T-helper 1 cell treated with Interleukin-12 subunit alpha and Interleukin-12 subunit beta and Interleukin-4 antibody, amounts not matched to agents 30 ng/mL and 1 ng/mL, for 36 hours (primary cell): ENCODE results near the gene SLC9A9. TPM values are rescaled to one million over a fixed set of nuclear protein-coding genes. Genes with fewer than 3 reads are reported as not detected.
"Not testable (repeated sequence)": the region's sequence is repeated elsewhere in the genome, so short reads cannot be mapped to it uniquely, and the experiment has no call there.

ENCODE experiments used
- intact Hi-C: fragments of 100-400 bp; cut with micrococcal nuclease; formaldehyde crosslinking; loops from one replicate; pipeline ENCODE4 v1.15.1; 2024
- total RNA-seq: library from RNA; stranded (reverse); gene quantifications from 2 replicates; pipeline ENCODE4 v1.2.3, GENCODE V29; 2022

Gene SLC9A9
- total RNA-seq, 1 donor from 2014 or later, result 19.3 TPM

DNA sequence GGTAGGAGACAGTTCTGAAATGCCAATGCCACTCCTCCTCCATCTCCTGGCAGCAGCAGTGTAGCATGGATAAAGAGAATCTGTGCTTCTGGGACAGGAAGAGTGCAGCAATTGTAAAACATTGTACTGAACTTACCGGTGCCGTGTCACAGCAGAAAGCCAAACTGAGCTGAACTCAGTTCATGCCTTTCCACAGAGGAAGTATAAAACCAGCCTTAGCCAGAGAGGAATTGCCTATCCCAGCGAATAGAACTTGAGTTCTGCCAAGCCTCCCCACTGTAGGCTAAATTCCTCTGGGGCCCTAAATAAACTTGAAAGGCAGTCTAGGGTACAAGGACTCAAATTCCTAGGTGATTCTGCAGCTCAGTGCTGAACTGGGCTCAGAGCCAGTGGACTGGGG is 148.8 kb downstream of the SLC9A9 start:
- intact Hi-C loops, result no loop called here

- intact Hi-C loops, result no loop called here
Measured at GRCh38 chr3:143698682-143699303, 149.5 kb downstream of the SLC9A9 start.

DNA sequence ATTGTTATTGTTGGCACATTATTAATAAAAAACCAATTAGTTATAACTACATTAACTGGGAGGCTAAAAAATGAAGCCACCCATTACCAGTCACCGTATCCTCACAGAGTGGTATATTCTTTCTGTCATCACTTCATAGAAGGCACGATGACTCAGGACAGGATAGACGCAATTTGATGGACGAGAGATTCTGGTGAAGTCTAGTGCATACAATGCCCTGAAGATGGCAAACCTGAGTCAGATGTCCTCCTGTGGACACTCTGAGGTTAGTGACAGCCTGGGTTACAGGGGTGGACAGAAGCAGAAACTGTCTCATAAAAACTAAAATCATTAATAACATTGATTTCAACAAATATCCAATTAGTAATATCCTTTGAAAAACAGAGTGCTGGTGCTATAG is 150.3 kb downstream of the SLC9A9 start:
- intact Hi-C loops, result no loop called here

GRCh38 chr3:143695333-143695732 is 152.9 kb downstream of the SLC9A9 start:
- intact Hi-C loops, result not testable (repeated sequence)

DNA sequence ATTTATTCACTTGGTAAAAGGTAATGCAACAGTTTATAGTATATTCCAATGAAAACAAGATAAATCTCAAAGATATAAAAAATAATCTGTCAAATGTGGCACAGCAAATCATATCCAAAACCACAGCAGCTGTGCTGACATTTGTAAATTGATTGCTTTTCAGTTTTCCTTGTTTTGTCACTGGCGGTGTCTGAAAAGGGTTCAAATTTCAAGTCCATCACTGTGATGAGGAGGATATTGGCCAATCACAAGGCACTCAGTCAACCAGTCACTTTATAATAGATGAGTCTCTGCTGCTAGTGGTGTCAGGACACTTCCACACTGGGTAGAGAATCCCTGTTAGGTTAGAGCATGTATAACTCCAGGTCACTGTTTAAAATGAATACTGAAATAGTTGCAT is 154.8 kb downstream of the SLC9A9 start:
- intact Hi-C loops, result no loop called here

DNA sequence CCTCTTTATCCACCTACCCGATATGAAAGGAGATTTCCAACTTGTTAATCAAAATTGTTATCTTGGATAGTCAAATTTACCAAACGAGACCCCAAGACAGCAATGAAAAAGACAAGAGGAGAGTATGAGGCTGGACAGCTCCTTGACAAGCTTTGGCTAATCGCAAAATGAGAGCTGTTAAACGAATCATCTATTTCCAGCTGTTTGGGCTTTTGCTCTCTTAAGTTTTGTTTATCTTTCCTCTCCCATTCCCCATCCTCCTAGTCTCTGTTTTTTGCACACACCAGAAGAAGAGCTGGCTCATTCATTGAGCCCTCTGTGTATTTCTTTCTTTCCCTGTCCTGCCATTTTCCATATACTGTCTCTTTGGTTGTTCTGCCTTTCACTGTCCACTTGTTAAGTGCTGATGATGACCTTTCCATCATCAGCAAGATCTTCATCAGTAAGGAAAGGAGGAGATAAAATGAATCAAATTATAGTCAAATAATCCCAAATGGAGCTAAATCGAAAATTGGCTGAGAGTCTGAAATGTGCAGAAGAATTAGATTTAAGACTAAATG is 161.6 kb downstream of the SLC9A9 start:
- intact Hi-C loops, result no loop called here

DNA sequence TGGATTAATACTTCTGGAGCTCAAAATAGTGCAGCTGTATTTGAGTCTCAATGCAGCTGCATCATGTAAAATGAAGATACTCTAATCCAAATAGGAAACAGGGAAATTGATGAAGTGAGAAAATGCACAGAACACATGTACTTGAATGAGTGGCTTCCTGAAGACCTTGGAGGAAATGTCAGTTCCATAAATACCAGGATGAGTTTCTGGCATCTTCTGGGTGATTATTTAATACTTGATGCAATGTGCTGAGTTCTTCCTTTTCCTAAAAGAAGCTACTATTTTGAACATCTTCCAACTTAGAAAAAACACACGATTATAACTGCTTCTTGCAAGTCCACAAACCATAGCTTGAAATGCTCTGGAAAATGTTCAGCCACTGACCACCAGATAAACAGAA is 162.8 kb downstream of the SLC9A9 start:
- intact Hi-C loops, result no loop called here

- intact Hi-C loops, result loop anchor here (10.0 kb wide), 1 partner anchor 167 kb away; the partner anchor contains the start of gene SLC9A9
Measured at GRCh38 chr3:143677430-143677829, 170.8 kb downstream of the SLC9A9 start.

GRCh38 chr3:143676747-143677146 is 171.5 kb downstream of the SLC9A9 start:
- intact Hi-C loops, result loop anchor here (10.0 kb wide), 1 partner anchor 168 kb away; the partner anchor contains the start of gene SLC9A9

GRCh38 chr3:143676021-143676420 is 172.2 kb downstream of the SLC9A9 start:
- intact Hi-C loops, result loop anchor here (10.0 kb wide), 1 partner anchor 169 kb away; the partner anchor contains the start of gene SLC9A9

DNA sequence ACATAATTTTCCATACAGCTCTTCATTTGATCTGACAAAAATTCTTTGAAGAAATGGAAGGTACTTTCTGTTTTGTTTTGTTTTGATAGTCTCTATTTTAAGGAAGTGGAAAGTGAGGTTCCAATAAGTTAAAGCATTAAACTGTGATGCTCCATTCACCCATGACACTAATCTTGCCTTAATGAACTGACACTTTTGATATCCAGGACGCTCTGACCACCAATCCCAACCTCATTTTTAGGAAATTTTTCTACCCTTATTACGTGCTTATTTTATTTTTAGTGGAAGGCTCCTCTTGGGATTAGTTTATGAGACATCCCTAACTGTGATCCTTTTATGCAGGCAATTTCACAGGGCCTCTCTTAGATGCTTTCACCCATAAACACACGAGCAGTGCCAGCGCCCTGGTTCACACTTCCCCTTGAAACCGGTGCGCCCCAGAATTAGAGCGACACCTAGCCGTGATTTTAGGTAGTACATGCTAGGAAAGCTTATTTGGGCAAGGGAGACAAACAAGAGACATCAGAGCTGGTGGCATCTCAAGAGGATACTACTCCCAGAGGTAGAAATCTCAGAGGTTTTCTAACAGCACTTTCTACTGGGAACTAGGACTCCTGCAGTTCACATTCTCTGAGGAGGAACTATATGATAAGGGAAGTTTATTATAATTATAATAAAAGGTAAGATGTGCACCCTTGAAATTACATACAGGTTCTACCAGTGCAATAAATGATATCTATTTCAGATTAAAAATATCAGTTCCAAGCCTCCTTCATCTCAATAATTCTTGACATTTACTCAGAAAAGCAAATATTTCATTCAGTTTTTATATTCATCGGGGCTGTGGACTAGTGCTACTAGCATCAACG is 173.9 kb downstream of the SLC9A9 start:
- intact Hi-C loops, result loop anchor here (1.0 to 10.0 kb wide), 7 partner anchors 170 to 846 kb away; partner anchors contain the start of gene SLC9A9

DNA sequence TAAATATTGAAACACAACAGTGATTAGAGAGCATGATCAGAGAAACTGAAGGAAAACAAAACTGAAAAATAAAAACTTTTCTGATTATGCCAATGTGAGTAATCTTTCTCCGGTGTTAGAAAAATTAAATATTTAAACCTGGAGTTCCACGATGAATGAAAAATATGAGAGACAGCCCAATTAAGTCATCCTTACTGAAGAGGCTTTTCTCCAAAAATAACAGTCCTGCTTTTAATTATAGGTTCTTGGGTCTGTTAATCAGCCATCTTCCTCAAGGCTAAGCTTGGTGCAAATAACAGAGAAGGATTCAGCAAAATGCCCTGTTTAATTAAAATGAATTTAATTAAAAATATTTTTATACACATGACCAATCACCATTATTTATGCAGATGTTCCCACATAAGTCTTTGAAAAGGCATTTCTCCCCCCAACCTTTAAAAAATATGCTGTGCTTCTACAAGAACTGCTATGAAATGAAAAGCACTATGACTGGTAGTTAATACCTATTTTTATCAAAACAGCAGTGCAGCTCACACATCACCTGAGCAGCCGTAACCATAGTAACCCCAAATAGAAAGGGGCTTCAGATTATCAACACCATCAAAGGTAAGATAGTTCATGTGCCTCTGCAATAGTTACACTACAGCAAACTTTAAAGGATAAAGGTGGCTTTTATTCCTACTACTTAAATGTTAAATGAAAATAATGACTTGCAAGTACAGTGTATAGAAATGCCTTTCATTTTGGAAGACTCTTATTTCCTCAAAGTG is 175.7 kb downstream of the SLC9A9 start:
- intact Hi-C loops, result loop anchor here (10.0 kb wide), 1 partner anchor 172 kb away; the partner anchor contains the start of gene SLC9A9

DNA sequence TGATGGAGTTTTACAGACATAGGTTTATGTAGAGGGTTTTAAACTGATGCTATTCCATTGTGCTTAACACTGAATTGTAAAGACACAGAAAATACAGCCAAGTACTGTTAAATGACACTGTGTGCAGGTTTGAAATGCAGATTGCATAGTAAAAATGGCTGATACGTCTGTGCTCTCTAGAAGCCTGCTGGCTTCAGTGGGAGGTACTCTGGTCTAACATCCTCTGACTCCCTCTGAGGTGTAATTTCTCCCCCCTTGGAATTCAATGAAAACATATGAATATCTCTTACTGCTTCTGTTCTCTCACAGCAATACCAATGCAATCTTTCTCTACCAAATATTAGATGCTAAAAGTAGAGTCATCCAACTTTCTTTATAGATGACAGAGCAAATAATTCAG is 176.6 kb downstream of the SLC9A9 start:
- intact Hi-C loops, result loop anchor here (10.0 kb wide), 1 partner anchor 173 kb away; the partner anchor contains the start of gene SLC9A9

DNA sequence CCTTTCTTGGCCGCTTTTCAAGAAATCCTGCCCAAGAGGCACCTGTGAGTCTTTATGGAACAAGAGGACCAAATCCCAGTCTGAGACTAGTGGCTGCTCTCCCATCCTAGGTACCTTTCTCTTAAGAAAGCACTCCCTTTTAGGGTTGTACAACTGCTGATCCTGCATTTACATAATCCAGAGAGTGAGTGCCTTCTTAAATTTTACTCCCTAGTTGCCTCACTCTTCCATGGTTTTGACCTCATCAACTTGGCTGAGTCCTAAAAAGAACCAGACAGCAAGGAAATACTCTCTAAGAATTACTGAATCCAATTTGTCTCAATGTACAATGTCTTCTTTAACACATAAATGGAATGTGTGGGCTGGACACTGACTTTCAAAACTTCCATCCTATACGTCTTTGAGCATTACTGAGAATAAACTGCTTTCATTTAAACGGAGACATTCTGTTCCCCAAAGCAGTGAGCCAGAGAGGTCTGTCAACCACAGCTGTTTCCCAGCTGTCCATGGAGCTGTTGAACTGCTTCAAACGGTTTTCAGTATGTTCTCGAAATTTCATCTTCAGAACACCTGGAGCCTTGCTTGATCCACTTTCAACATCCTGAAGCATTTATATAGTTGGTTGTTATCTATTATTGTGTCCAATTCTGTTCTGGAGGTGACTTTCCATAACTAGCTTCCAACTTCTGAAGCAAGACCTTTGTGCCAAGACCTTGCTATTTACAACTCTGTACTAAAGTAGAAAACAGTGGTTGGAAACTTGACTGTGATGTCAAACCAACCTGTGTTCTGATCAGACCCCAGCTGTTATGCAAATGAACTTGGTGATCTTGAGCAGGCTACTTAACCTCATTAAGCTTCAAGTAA is 179.1 kb downstream of the SLC9A9 start:
- intact Hi-C loops, result no loop called here

DNA sequence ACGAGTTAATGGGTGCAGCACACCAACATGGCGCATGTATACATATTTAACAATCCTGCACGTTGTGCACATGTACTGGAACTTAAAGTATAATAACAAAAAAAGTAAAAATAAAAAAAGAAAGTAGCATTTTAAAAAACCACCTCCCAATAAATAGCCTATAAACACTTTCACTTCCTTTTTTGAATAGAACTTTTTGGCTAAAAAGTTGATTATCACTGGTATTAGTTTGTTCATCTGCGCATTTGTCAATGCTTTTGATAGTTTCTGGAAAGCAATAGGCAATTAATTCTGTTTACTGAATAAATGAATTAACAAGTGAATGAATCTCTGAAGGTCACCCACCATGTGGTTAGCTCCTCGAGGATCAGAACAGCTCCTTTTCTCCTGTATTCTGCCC is 179.9 kb downstream of the SLC9A9 start:
- intact Hi-C loops, result no loop called here

DNA sequence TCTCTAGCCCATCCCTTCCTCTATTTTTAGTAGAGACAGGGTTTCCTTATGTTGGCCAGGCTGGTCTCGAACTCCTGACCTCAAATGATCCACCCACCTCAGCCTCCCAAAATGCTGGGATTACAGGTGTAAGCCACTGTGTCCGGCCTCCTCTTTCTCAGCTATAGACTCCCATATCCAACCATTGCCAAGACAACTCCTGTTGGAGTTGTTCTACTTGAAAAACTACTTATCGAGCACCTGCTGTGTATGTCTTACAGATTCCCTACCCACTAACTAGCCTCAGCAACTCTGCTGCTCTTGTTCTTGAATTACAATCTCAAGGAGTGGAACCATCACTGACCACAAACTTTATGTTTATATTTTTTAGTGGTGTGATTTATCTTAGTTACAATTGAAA is 186.6 kb downstream of the SLC9A9 start:
- intact Hi-C loops, result no loop called here

GRCh38 chr3:143658861-143659260 is 189.4 kb downstream of the SLC9A9 start:
- intact Hi-C loops, result no loop called here

DNA sequence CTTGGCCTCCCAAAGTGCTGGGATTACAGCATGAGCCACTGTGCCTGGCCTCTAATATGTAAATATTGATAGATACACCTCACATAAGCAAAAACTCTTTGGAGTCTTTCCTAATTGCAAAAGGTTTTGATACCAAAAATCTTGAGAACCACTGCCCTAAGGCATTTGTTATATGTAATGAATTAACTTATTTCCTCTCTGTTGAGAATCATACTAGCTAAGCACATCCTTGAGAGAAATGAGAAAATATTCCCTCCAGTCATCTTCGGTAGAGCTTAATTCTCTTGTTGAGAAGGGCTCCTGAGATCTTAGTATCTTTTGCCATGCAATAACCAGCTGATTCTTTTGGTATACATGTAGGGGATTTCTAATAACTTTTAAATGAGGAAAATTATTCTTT is 190.2 kb downstream of the SLC9A9 start:
- intact Hi-C loops, result no loop called here

DNA sequence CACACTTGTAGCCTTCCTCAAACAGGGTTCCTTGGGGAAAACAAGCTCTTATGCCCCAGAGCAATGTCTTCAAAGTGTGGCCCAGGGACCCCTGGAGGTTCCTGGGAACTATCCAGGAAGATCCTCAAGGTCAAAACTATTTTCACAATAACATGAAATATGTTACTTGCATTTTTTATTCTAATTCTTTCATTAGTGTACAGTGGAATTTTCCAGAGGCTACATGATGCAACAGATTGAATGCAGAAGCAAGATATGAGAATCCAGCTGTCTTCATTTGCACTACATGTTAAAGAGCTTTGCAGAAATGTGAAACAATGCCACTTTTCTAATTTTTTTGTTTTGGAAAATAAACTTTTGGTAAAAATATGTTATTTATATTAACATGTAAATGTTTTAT is 190.9 kb downstream of the SLC9A9 start:
- intact Hi-C loops, result no loop called here

- intact Hi-C loops, result no loop called here
Measured at GRCh38 chr3:143654906-143655305, 193.4 kb downstream of the SLC9A9 start.
